Esophagus muscularis mucosa (tissue), 4 donors: ENCODE results near the gene ELFN1. TPM values are rescaled to one million over a fixed set of nuclear protein-coding genes. Genes with fewer than 3 reads are reported as not detected.

ENCODE experiments used
- DNase-seq: peaks from one replicate; pipeline ENCODE4 v3.0.0-alpha.2; 2017; ENCODE audit errors: extremely low spot score
- H3K27ac ChIP-seq, 4 donors: fragments of 200-600 bp; sonication (generic); replicated peaks in 1 of 4; 1 replicate in 3 of 4; 2 replicates in 1 of 4; pipeline ENCODE4 v1.5.1; 2016 to 2019; ENCODE audit warnings: mild to moderate bottlenecking in 1 of 4
- H3K27me3 ChIP-seq, 4 donors: fragments of 200-600 bp; sonication (generic); one replicate each; pipeline versions ENCODE4 v1.5.1 to v1.6.0; 2016 to 2019
- H3K36me3 ChIP-seq, 4 donors: fragments of 200-600 bp; sonication (generic); one replicate each; pipeline ENCODE4 v1.5.1; 2016 to 2019
- H3K4me1 ChIP-seq, 4 donors: fragments of 200-600 bp; sonication (generic); one replicate each; pipeline ENCODE4 v1.5.1; 2016 to 2019
- H3K4me3 ChIP-seq, 4 donors: fragments of 200-600 bp; sonication (generic); 1 replicate in 2 of 4; 2 replicates in 2 of 4; pipeline ENCODE4 v1.5.1; 2016 to 2019; ENCODE audit warnings: mild to moderate bottlenecking in 4 of 4, moderate library complexity in 1 of 4
- H3K9me3 ChIP-seq, 4 donors: fragments of 200-600 bp; sonication (generic); 1 replicate in 3 of 4; 2 replicates in 1 of 4; pipeline ENCODE4 v1.5.1; 2016 to 2019
- EP300 ChIP-seq: sonication (generic); formaldehyde crosslinking; IDR thresholded peaks from one replicate; pipeline ENCODE4 v1.6.1; 2017; ENCODE audit warnings: antibody characterized with exemption
- POLR2A ChIP-seq: fragments of 450-650 bp; IDR thresholded peaks from one replicate; pipeline ENCODE4 v1.6.1; 2017; ENCODE audit warnings: antibody characterized with exemption, moderate library complexity, mild to moderate bottlenecking, low read depth
- POLR2AphosphoS5 ChIP-seq, 2 donors: sonication (generic); formaldehyde crosslinking; IDR thresholded peaks; one replicate each; pipeline ENCODE4 v1.6.1; 2017; ENCODE audit warnings: antibody characterized with exemption in 2 of 2
- WGBS: methylation state at CpG from one replicate; pipeline ENCODE4 v1.1.5; 2018; 5-methylcytosine and 5-hydroxymethylcytosine counted together
- intact Hi-C: fragments of 100-400 bp; cut with DNase I; formaldehyde crosslinking; loops from one replicate; pipeline ENCODE4 v1.15.1; 2023
- total RNA-seq, 4 donors: library from RNA; depleted of rRNA; stranded (reverse); fragments of >200 nt; gene quantifications; one replicate each; pipeline versions ENCODE4 v1.1.0 to v1.2.1, GENCODE V29; 2016
- TF ChIP-seq, protein P1 (sequence below), 3 experiments: fragments of 200-600 bp in 2 of 3; fragments of 450-650 bp in 1 of 3; sonication (generic) in 2 of 3; IDR thresholded peaks; one replicate each; pipeline ENCODE4 v1.5.1; 2017 to 2019; ENCODE audit warnings: antibody characterized with exemption in 3 of 3, mild to moderate bottlenecking in 2 of 3, moderate library complexity in 1 of 3

The ELFN1 gene
- total RNA-seq, 4 donors from 2014 or later, result 0.86 to 3.3 (median 1.9) TPM

GRCh38 chr7:1755783-1756625 lies 85.9 kb downstream of the ELFN1 start:
- TF ChIP-seq POLR2AphosphoS5 (IDR thresholded peaks at IDR 0.05) (no peak), EP300 (no peak), POLR2A (no peak)
- TF ChIP-seq, protein P1, sequence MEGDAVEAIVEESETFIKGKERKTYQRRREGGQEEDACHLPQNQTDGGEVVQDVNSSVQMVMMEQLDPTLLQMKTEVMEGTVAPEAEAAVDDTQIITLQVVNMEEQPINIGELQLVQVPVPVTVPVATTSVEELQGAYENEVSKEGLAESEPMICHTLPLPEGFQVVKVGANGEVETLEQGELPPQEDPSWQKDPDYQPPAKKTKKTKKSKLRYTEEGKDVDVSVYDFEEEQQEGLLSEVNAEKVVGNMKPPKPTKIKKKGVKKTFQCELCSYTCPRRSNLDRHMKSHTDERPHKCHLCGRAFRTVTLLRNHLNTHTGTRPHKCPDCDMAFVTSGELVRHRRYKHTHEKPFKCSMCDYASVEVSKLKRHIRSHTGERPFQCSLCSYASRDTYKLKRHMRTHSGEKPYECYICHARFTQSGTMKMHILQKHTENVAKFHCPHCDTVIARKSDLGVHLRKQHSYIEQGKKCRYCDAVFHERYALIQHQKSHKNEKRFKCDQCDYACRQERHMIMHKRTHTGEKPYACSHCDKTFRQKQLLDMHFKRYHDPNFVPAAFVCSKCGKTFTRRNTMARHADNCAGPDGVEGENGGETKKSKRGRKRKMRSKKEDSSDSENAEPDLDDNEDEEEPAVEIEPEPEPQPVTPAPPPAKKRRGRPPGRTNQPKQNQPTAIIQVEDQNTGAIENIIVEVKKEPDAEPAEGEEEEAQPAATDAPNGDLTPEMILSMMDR (IDR thresholded peaks at IDR 0.05), result no peak

DNA sequence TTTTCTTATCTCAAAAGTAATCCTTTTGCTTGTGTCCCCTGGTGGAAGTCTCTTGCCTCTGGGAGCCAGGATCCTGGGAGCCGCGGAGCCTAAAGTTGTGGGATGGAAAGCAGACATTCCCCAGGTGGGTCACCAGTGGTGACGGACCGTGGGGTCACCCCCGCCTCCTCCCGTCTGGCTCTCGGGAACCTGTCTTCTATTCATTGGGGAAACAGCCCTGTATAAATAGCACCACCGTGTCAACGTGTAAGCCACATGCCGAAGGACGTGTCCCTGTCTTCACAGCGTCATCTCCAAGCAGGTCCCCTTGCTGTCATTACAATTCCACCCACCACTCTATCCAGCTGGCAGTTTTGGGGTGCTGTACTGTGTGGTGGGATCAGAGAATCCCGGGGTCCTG lies 87.5 kb downstream of the ELFN1 start:
- no peak for DNase-seq
- WGBS, result 74% methylated on average over 12 of the region's 13 CpGs
- Histone ChIP-seq H3K27ac (no peak overlapping the region), H3K4me1 (no peaks in the 10 kb centered on the region), H3K4me3 (no peak overlapping the region), H3K27me3 (peaks cover 0 to 54% (median 0%) of the 10 kb centered on the region in 4 donors), H3K9me3 (no peaks in the 10 kb centered on the region), H3K36me3 (no peaks in the 10 kb centered on the region)
- no peak for TF ChIP-seq EP300
- TF ChIP-seq, protein P1 (IDR thresholded peaks at IDR 0.05), result no peak
- TF ChIP-seq POLR2A, result no peak
- no peak for TF ChIP-seq POLR2AphosphoS5 (IDR thresholded peaks at IDR 0.05)
- intact Hi-C loops, result loop anchor here (10.0 kb wide), 1 partner anchor 93 kb away; no protein-coding TSS in a partner anchor

More at GRCh38 chr7:1755783-1756625, 85.9 kb downstream of the ELFN1 start:
- Histone ChIP-seq H3K36me3 (no peaks in the 10 kb centered on the region), H3K4me1 (no peaks in the 10 kb centered on the region), H3K27ac (no peak overlapping the region), H3K9me3 (no peaks in the 10 kb centered on the region), H3K27me3 (peaks cover 0 to 61% (median 0%) of the 10 kb centered on the region in 4 donors), H3K4me3 (no peak overlapping the region)
- no peak for DNase-seq
- intact Hi-C loops, result loop anchor here (10.0 kb wide), 1 partner anchor 91 kb away; no protein-coding TSS in a partner anchor
- WGBS, result 86% methylated on average over 11 of the region's 12 CpGs

DNA sequence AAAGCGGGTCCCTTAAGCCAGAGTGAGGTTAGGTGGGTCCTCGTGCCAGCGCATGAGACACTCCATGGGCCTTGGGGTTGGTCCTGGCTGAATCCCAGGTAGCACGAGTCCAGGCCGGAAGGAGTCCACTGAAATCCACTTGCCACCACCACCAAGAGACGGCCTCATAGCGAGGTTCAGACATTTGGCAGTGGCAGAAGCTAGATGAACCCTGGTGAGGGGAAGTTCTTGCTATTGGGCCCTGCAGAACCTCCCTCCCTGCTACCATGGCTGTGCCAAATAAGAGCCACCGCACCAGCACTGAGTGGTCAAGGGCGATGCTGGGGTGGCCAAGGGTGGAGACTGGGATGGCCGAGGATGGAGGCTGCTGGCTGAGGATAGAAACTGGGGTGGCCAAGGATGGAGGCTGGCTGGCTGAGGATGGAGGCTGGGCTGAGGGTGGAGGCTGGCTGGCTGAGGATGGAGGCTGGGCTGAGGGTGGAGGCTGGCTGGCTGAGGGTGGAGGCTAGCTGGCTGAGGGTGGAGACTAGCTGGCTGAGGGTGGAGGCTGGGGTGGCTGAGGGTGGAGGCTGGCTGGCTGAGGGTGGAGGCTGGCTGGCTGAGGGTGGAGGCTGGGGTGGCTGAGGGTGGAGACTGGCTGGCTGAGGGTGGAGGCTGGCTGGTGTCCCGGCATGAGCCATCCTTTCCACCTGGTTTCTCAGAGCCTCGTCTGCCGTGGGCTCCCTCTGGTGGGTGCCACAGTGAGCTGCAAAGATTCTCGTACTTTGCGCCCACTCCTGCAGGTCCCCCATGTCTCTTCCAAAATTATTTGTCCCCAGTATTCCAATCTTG lies 88.2 kb downstream of the ELFN1 start:
- Histone ChIP-seq H3K9me3 (peaks cover 0 to 4% (median 1%) of the 10 kb centered on the region in 4 donors), H3K27me3 (peaks cover 0 to 54% (median 0%) of the 10 kb centered on the region in 4 donors), H3K36me3 (no peaks in the 10 kb centered on the region), H3K4me1 (no peaks in the 10 kb centered on the region), H3K4me3 (no peak overlapping the region), H3K27ac (no peak overlapping the region)
- intact Hi-C loops, result loop anchor here (10.0 kb wide), 1 partner anchor 93 kb away; no protein-coding TSS in a partner anchor
- WGBS, result 69% methylated on average over 13 of the region's 15 CpGs
- DNase-seq, result no peak
- TF ChIP-seq, protein P1 (IDR thresholded peaks at IDR 0.05), result peak in 2 of 3 experiments; percentile 32 to 36
- TF ChIP-seq EP300, result no peak
- TF ChIP-seq POLR2A, result no peak

DNA sequence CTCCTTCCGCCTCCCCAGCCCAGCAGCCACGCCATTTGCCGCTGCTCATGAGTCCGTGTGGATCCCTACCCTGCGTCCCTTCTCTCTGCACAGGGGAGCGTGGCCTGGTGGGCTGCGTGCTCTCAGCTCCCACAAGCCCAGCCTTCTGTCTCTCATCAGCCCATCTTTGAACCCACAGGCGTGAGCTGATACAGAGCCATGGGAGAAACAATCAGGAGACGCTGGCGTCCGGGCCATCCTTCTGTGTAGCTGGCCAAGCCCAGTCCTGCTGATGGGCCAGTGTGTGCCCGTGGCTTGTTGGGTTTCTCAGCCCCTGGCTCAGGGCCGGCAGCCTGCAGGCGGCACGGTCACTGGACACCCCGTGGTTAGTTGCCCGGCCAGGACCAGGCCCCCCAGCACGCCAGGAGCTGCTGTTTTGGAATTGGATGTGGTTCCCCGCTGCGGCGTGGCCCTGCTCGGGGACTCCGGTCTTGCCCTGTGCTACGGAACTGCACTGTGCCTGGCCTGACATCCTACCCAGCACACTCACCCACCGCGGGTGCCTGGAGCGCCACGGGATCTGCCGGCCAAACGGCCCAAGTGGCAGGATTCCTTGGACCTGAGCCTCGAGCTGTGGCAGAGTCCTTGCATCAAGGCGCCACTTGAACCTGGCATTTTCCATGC lies 88.9 kb downstream of the ELFN1 start:
- H3K4me3 ChIP-seq, result no peak overlapping the region
- H3K4me1 ChIP-seq, result no peaks in the 10 kb centered on the region
- intact Hi-C loops, result loop anchor here (10.0 kb wide), 1 partner anchor 94 kb away; no protein-coding TSS in a partner anchor
- peaks cover 0 to 10% (median 5%) of the 10 kb centered on the region in 4 donors for H3K9me3 ChIP-seq
- H3K27me3 ChIP-seq, result peaks cover 0 to 54% (median 0%) of the 10 kb centered on the region in 4 donors
- TF ChIP-seq, protein P1 (IDR thresholded peaks at IDR 0.05), result no peak
- TF ChIP-seq POLR2AphosphoS5 (IDR thresholded peaks at IDR 0.05) (no peak), POLR2A (no peak), EP300 (no peak)
- no peak for DNase-seq
- no peaks in the 10 kb centered on the region for H3K36me3 ChIP-seq
- WGBS, result 87% methylated on average over 24 of the region's 32 CpGs
- no peak overlapping the region for H3K27ac ChIP-seq
